HS-27A (cell line): ENCODE data around the gene BAMBI.
"Not testable (repeated sequence)": the region's sequence is repeated elsewhere in the genome, so short reads cannot be mapped to it uniquely, and the experiment has no call there.

Source experiments
- DNase-seq: peaks from one replicate; pipeline ENCODE4 v3.0.0-alpha.2; 2012; ENCODE audit warnings: low read depth, missing footprints

BAMBI gene

GRCh38 chr10:28676968-28677887, at the start of gene BAMBI:
Gene BAMBI (plus strand): TSS chr10:28677521. CDS start chr10:28677898, 377 bp downstream.
- DNase-seq: no peak

GRCh38 chr10:28628184-28628893, 49.0 kb upstream of the BAMBI start:
- peak; percentile 39 for DNase-seq

GRCh38 chr10:28631896-28632583, 45.3 kb upstream of the BAMBI start:
- no peak for DNase-seq

- DNase-seq: no peak
Measured at GRCh38 chr10:28632584-28632945, 44.8 kb upstream of the BAMBI start.

GRCh38 chr10:28633750-28634149, 43.6 kb upstream of the BAMBI start:
- peak; percentile 36 for DNase-seq

GRCh38 chr10:28637346-28637745, 40.0 kb upstream of the BAMBI start:
- DNase-seq: no peak

- no peak for DNase-seq
Measured at GRCh38 chr10:28638392-28638791, 38.9 kb upstream of the BAMBI start.

- DNase-seq: no peak
Measured at GRCh38 chr10:28640551-28640950, 36.8 kb upstream of the BAMBI start.

- no peak for DNase-seq
Measured at GRCh38 chr10:28644647-28645046, 32.7 kb upstream of the BAMBI start.

GRCh38 chr10:28652106-28652505, 25.2 kb upstream of the BAMBI start:
- no peak for DNase-seq

- DNase-seq: no peak
Measured at GRCh38 chr10:28652703-28653102, 24.6 kb upstream of the BAMBI start.

- DNase-seq: not testable (repeated sequence)
Measured at GRCh38 chr10:28658824-28659223, 18.5 kb upstream of the BAMBI start.

- no peak for DNase-seq
Measured at GRCh38 chr10:28661035-28661434, 16.3 kb upstream of the BAMBI start.

GRCh38 chr10:28663576-28664368, 13.5 kb upstream of the BAMBI start:
- no peak for DNase-seq

GRCh38 chr10:28664369-28664740, 13.0 kb upstream of the BAMBI start:
- DNase-seq: no peak

GRCh38 chr10:28666751-28667467, 10.4 kb upstream of the BAMBI start:
- no peak for DNase-seq

GRCh38 chr10:28668363-28669226, 8.7 kb upstream of the BAMBI start:
- DNase-seq: no peak

- DNase-seq: no peak
Measured at GRCh38 chr10:28669227-28670173, 7.8 kb upstream of the BAMBI start.

- DNase-seq: no peak
Measured at GRCh38 chr10:28674782-28675181, 2.5 kb upstream of the BAMBI start.
